Measurements from ENCODE around the gene JAG2. TPM values are rescaled to one million over a fixed set of nuclear protein-coding genes. Genes with fewer than 3 reads are reported as not detected.

Gene JAG2
- total RNA-seq, 1 experiment from 2014 or later, result 12.2 TPM

GRCh38 chr14:105154476-105154871 lies 14.1 kb downstream of the JAG2 start:
- ATAC-seq (no peak), DNase-seq (ENCODE audit: low spot score) (no peak)
- ChIA-PET POLR2A (no interaction called here), CTCF (interaction anchor here (1.1 to 3.9 kb wide), 6 partner anchors 11 to 336 kb away, joined by 4 to 20 read pairs (median 6); partner anchors contain the start of gene JAG2)
- H3K4me3 Mint-ChIP-seq, result no peak overlapping the region
- no peaks in the 10 kb centered on the region for H3K36me3 Mint-ChIP-seq
- TF ChIP-seq MXD4 (CRISPR knock-in tag; IDR thresholded peaks at IDR 0.05; ENCODE audit: borderline replicate concordance) (no peak), ZNF425 (CRISPR knock-in tag; conservative IDR thresholded peaks at IDR 0.05) (no peak), OVOL2 (CRISPR knock-in tag; IDR thresholded peaks at IDR 0.05; ENCODE audit: borderline replicate concordance) (no peak), MYBL2 (CRISPR knock-in tag; IDR thresholded peaks at IDR 0.05) (no peak), ZNF416 (CRISPR knock-in tag; IDR thresholded peaks at IDR 0.05) (no peak), NFE2L1 (CRISPR knock-in tag; IDR thresholded peaks at IDR 0.05) (no peak), CDX4 (CRISPR knock-in tag; IDR thresholded peaks at IDR 0.05; ENCODE audit: borderline replicate concordance) (no peak), HMGXB4 (CRISPR knock-in tag; IDR thresholded peaks at IDR 0.05) (no peak), ESRRA (CRISPR knock-in tag; IDR thresholded peaks at IDR 0.05; ENCODE audit: borderline replicate concordance) (no peak), E2F1 (CRISPR knock-in tag; IDR thresholded peaks at IDR 0.05) (no peak)
- no peaks in the 10 kb centered on the region for H3K27me3 Mint-ChIP-seq (ENCODE audit: low read depth)
- H3K27ac Mint-ChIP-seq, result no peak overlapping the region
- no peaks in the 10 kb centered on the region for H3K9me3 Mint-ChIP-seq
- H3K4me1 Mint-ChIP-seq, result no peaks in the 10 kb centered on the region

GRCh38 chr14:105153739-105154475 lies 14.7 kb downstream of the JAG2 start:
- ATAC-seq (no peak), DNase-seq (ENCODE audit: low spot score) (no peak)
- no peaks in the 10 kb centered on the region for H3K9me3 Mint-ChIP-seq
- no peaks in the 10 kb centered on the region for H3K36me3 Mint-ChIP-seq
- no peak overlapping the region for H3K27ac Mint-ChIP-seq
- no peak for TF ChIP-seq SMAD3 (CRISPR knock-in tag; IDR thresholded peaks at IDR 0.05; ENCODE audit: borderline replicate concordance)
- H3K4me3 Mint-ChIP-seq, result no peak overlapping the region
- no peaks in the 10 kb centered on the region for H3K27me3 Mint-ChIP-seq (ENCODE audit: low read depth)
- CTCF ChIA-PET, result interaction anchor here (1.1 to 3.9 kb wide), 4 partner anchors 15 to 67 kb away, joined by 4 to 20 read pairs (median 8); partner anchors contain the start of gene JAG2
- POLR2A ChIA-PET, result no interaction called here
- no peaks in the 10 kb centered on the region for H3K4me1 Mint-ChIP-seq

- ChIA-PET POLR2A (no interaction called here), CTCF (interaction anchor here (1.1 kb wide), 1 partner anchor 15 kb away, joined by 4 read pairs; the partner anchor contains the start of gene JAG2)
- Mint-ChIP-seq H3K4me3 (no peak overlapping the region), H3K27me3 (ENCODE audit: low read depth) (no peaks in the 10 kb centered on the region), H3K36me3 (no peaks in the 10 kb centered on the region), H3K4me1 (no peaks in the 10 kb centered on the region), H3K9me3 (no peaks in the 10 kb centered on the region), H3K27ac (no peak overlapping the region)
- TF ChIP-seq E2F4 (CRISPR knock-in tag; IDR thresholded peaks at IDR 0.05; ENCODE audit: borderline replicate concordance, low read depth), result no peak
- no peak for TF ChIP-seq ZMAT4 (CRISPR knock-in tag; IDR thresholded peaks at IDR 0.05)
- DNase-seq (ENCODE audit: low spot score), result no peak
- no peak for ATAC-seq
Observed at GRCh38 chr14:105153331-105153731, 15.2 kb downstream of the JAG2 start.

All from WTC11 (cell line).